Measurements from ENCODE around the gene TCIRG1.

DNA sequence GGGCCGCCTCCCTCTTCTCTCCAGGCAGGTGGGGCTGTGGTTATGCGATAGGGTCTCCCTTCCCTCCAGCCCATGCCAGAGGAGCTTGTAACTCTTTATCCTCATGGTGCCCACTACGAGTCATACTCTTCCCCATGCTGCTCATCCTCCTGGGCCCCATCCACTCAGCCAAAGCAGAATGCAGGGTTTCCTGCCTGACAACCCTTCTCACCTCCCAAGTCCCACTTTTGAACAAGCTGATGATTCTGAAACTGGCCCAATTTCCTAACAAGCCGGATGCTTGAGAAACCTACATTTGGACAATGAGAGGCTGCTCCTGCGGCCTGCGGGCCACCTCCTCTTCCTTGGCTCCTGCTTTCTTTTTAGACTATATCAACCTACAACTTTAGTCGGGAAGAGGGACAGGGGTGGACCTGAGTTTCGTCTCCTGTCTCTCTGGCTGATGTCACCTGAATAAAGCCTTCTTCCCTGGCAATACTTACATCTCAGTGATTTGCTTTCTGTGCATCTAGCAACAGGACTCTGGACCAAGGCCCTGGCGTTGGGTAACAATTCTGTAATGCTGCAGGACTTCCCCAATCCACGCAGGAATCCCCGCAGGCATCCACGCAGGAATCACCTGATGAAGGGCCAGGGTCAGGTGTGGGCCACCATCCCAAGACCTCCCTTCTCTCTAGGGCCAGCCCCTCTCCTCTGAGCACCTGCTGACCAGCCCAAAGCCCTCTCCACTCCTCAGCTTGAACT lies 9.9 kb upstream of the TCIRG1 start:
- TF ChIP-seq POLR2A (IDR thresholded peaks at IDR 0.05; ENCODE audit: insufficient read depth in 1 of 2, low read depth in 2 of 2, low read length in 2 of 2) = no peak
- TF ChIP-seq, protein P1, sequence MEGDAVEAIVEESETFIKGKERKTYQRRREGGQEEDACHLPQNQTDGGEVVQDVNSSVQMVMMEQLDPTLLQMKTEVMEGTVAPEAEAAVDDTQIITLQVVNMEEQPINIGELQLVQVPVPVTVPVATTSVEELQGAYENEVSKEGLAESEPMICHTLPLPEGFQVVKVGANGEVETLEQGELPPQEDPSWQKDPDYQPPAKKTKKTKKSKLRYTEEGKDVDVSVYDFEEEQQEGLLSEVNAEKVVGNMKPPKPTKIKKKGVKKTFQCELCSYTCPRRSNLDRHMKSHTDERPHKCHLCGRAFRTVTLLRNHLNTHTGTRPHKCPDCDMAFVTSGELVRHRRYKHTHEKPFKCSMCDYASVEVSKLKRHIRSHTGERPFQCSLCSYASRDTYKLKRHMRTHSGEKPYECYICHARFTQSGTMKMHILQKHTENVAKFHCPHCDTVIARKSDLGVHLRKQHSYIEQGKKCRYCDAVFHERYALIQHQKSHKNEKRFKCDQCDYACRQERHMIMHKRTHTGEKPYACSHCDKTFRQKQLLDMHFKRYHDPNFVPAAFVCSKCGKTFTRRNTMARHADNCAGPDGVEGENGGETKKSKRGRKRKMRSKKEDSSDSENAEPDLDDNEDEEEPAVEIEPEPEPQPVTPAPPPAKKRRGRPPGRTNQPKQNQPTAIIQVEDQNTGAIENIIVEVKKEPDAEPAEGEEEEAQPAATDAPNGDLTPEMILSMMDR (CRISPR knock-in tag; IDR thresholded peaks at IDR 0.05) = no peak
- no peak for TF ChIP-seq PCBP1 (IDR thresholded peaks at IDR 0.05; ENCODE audit: borderline replicate concordance, low read depth, low read length)
- no peak for TF ChIP-seq ZNF605 (CRISPR knock-in tag; IDR thresholded peaks at IDR 0.05)
- TF ChIP-seq ZBTB7A (CRISPR knock-in tag; IDR thresholded peaks at IDR 0.05) = no peak
- TF ChIP-seq, protein P2, sequence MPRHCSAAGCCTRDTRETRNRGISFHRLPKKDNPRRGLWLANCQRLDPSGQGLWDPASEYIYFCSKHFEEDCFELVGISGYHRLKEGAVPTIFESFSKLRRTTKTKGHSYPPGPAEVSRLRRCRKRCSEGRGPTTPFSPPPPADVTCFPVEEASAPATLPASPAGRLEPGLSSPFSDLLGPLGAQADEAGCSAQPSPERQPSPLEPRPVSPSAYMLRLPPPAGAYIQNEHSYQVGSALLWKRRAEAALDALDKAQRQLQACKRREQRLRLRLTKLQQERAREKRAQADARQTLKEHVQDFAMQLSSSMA (CRISPR knock-in tag; IDR thresholded peaks at IDR 0.05) = no peak
- no peak for TF ChIP-seq ZSCAN29 (CRISPR knock-in tag; conservative IDR thresholded peaks at IDR 0.05)
- TF ChIP-seq ZNF660 (CRISPR knock-in tag; IDR thresholded peaks at IDR 0.05; ENCODE audit: borderline replicate concordance, low read depth) = no peak
- no peak for TF ChIP-seq ZNF790 (CRISPR knock-in tag; IDR thresholded peaks at IDR 0.05; ENCODE audit: borderline replicate concordance)
- TF ChIP-seq ZKSCAN5 (CRISPR knock-in tag; IDR thresholded peaks at IDR 0.05) = no peak
- no peak for TF ChIP-seq NR2F1 (CRISPR knock-in tag; IDR thresholded peaks at IDR 0.05)

Data from HepG2 (cell line).